ENCODE data around the gene SSUH2.

- TF ChIP-seq EZH2 (IDR thresholded peaks at IDR 0.05) (no peak), POLR2AphosphoS5 (IDR thresholded peaks at IDR 0.05; ENCODE audit: borderline replicate concordance, low read depth, low read length) (no peak)
Measured at GRCh38 chr3:8574670-8575322, 69.8 kb downstream of the SSUH2 start.
